ENCODE measurements around the gene SYCE1. TPM values are rescaled to one million over a fixed set of nuclear protein-coding genes. Genes with fewer than 3 reads are reported as not detected.
"Not testable (repeated sequence)": the region's sequence is repeated elsewhere in the genome, so short reads cannot be mapped to it uniquely, and the experiment has no call there.

The SYCE1 gene
- total RNA-seq, 8 experiments from 2014 or later: 0.14 to 1.4 (median 0.45) TPM; not detected in 1

GRCh38 chr10:133573460-133573859, 8.1 kb upstream of the SYCE1 start:
- in situ Hi-C loops (cut with MboI; ENCODE audit: low pct_unique_long_range_greater_than_20kb in 2 of 9, low sequenced_read_pairs in 9 of 9, unreplicated experiment in 9 of 9); ATAC-seq (replicated peaks in 6 of 8): not testable (repeated sequence)
- WGBS, 10 experiments: 13 to 58% (median 46%) methylated on average over 1 of the region's 1 CpG; no CpG with 5 or more reads in 1 of the 10 experiments

GRCh38 chr10:133572055-133572454, 6.7 kb upstream of the SYCE1 start:
- no CpG with 5 or more reads among the region's 11 CpGs for WGBS, 10 experiments
- ATAC-seq (replicated peaks in 6 of 8); in situ Hi-C loops (cut with MboI; ENCODE audit: low pct_unique_long_range_greater_than_20kb in 2 of 9, low sequenced_read_pairs in 9 of 9, unreplicated experiment in 9 of 9); H3K4me1 ChIP-seq (replicated peaks in 1 of 2); H3K27ac ChIP-seq; H3K4me3 ChIP-seq: not testable (repeated sequence)

More at GRCh38 chr10:133573460-133573859, 8.1 kb upstream of the SYCE1 start:
- H3K4me1 ChIP-seq (replicated peaks in 1 of 2); H3K4me3 ChIP-seq; H3K27ac ChIP-seq: not testable (repeated sequence)

GRCh38 chr10:133569801-133570200, 4.4 kb upstream of the SYCE1 start:
- in situ Hi-C loops (cut with MboI; ENCODE audit: low pct_unique_long_range_greater_than_20kb in 2 of 9, low sequenced_read_pairs in 9 of 9, unreplicated experiment in 9 of 9); H3K4me3 ChIP-seq; H3K4me1 ChIP-seq (replicated peaks in 1 of 2); H3K27ac ChIP-seq: not testable (repeated sequence)
- peak in 2 of 8 experiments; percentile 29 to 32 for ATAC-seq (replicated peaks in 6 of 8)
- WGBS, 10 experiments: no CpG with 5 or more reads among the region's 21 CpGs

- in situ Hi-C loops (cut with MboI; ENCODE audit: low pct_unique_long_range_greater_than_20kb in 2 of 9, low sequenced_read_pairs in 9 of 9, unreplicated experiment in 9 of 9); H3K4me3 ChIP-seq; H3K27ac ChIP-seq; H3K4me1 ChIP-seq (replicated peaks in 1 of 2): not testable (repeated sequence)
- no CpG with 5 or more reads among the region's 80 CpGs for WGBS, 10 experiments
- ATAC-seq (replicated peaks in 6 of 8): peak; percentile 61 to 91 (median 77)
These were observed 3.6 kb upstream of the SYCE1 start for GRCh38 chr10:133568831-133569527.

- no peak overlapping the region for H3K27ac ChIP-seq
- no peak for ATAC-seq (replicated peaks in 6 of 8)
- in situ Hi-C loops (cut with MboI; ENCODE audit: low pct_unique_long_range_greater_than_20kb in 2 of 9, low sequenced_read_pairs in 9 of 9, unreplicated experiment in 9 of 9): no loop called here
- WGBS, 10 experiments: no CpG with 5 or more reads among the region's 22 CpGs
- H3K4me1 ChIP-seq (replicated peaks in 1 of 2): no peaks in the 10 kb centered on the region
- H3K4me3 ChIP-seq: no peak overlapping the region
These were observed 2.9 kb upstream of the SYCE1 start for GRCh38 chr10:133568287-133568614.

GRCh38 chr10:133567609-133568286, 2.4 kb upstream of the SYCE1 start:
- Histone ChIP-seq H3K4me1 (replicated peaks in 1 of 2) (no peaks in the 10 kb centered on the region), H3K27ac (no peak overlapping the region), H3K4me3 (no peak overlapping the region)
- 20 to 80% (median 47%) methylated on average over 1 to 5 of the region's 29 CpGs; no CpG with 5 or more reads in 5 of the 10 experiments for WGBS, 10 experiments
- no peak for ATAC-seq (replicated peaks in 6 of 8)
- in situ Hi-C loops (cut with MboI; ENCODE audit: low pct_unique_long_range_greater_than_20kb in 2 of 9, low sequenced_read_pairs in 9 of 9, unreplicated experiment in 9 of 9): no loop called here

GRCh38 chr10:133567119-133567518, 1.7 kb upstream of the SYCE1 start:
- Histone ChIP-seq H3K4me3 (no peak overlapping the region), H3K4me1 (replicated peaks in 1 of 2) (no peaks in the 10 kb centered on the region), H3K27ac (no peak overlapping the region)
- in situ Hi-C loops (cut with MboI; ENCODE audit: low pct_unique_long_range_greater_than_20kb in 2 of 9, low sequenced_read_pairs in 9 of 9, unreplicated experiment in 9 of 9): no loop called here
- 20 to 80% (median 65%) methylated on average over 1 to 4 of the region's 5 CpGs; no CpG with 5 or more reads in 4 of the 10 experiments for WGBS, 10 experiments
- no peak for ATAC-seq (replicated peaks in 6 of 8)

- Histone ChIP-seq H3K27ac (no peak overlapping the region), H3K4me3 (no peak overlapping the region), H3K4me1 (replicated peaks in 1 of 2) (no peaks in the 10 kb centered on the region)
- no peak for ATAC-seq (replicated peaks in 6 of 8)
- in situ Hi-C loops (cut with MboI; ENCODE audit: low pct_unique_long_range_greater_than_20kb in 2 of 9, low sequenced_read_pairs in 9 of 9, unreplicated experiment in 9 of 9): no loop called here
- WGBS, 10 experiments: 41 to 100% (median 60%) methylated on average over 1 to 6 of the region's 12 CpGs; no CpG with 5 or more reads in 5 of the 10 experiments
These were observed 567 bp downstream of the SYCE1 start for GRCh38 chr10:133564816-133565215.

GRCh38 chr10:133559216-133559615, 6.2 kb downstream of the SYCE1 start:
- 20 to 80% (median 35%) methylated on average over 2 to 8 of the region's 11 CpGs; no CpG with 5 or more reads in 3 of the 10 experiments for WGBS, 10 experiments
- ATAC-seq (replicated peaks in 6 of 8): no peak
- in situ Hi-C loops (cut with MboI; ENCODE audit: low pct_unique_long_range_greater_than_20kb in 2 of 9, low sequenced_read_pairs in 9 of 9, unreplicated experiment in 9 of 9): no loop called here
- Histone ChIP-seq H3K4me1 (replicated peaks in 1 of 2) (no peaks in the 10 kb centered on the region), H3K27ac (no peak overlapping the region), H3K4me3 (no peak overlapping the region)

DNA sequence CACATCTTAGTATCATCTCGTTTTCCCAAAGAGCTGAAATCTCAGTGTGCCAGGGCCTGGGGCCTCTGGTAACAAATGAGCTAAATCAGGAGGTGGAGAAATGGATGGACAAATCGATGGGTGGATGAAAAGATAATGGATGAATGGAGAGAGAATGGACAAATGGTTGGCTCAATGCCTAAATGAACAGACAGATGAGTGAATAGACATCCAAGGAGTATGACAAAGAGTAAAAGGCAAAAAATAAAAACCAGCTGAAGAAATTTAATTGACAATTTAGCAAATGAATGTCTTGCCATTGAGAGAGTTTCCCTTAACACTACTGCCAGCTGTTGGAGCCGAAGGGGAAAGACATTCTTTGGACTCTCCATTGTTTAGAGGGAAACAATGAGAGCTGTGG, 8.0 kb downstream of the SYCE1 start:
- in situ Hi-C loops (cut with MboI; ENCODE audit: low pct_unique_long_range_greater_than_20kb in 2 of 9, low sequenced_read_pairs in 9 of 9, unreplicated experiment in 9 of 9): no loop called here
- Histone ChIP-seq H3K27ac (no peak overlapping the region), H3K4me1 (replicated peaks in 1 of 2) (no peaks in the 10 kb centered on the region), H3K4me3 (no peak overlapping the region)
- no peak for ATAC-seq (replicated peaks in 6 of 8)
- WGBS, 10 experiments: 0 to 20% (median 4%) methylated on average over 1 to 3 of the region's 3 CpGs; no CpG with 5 or more reads in 3 of the 10 experiments

DNA sequence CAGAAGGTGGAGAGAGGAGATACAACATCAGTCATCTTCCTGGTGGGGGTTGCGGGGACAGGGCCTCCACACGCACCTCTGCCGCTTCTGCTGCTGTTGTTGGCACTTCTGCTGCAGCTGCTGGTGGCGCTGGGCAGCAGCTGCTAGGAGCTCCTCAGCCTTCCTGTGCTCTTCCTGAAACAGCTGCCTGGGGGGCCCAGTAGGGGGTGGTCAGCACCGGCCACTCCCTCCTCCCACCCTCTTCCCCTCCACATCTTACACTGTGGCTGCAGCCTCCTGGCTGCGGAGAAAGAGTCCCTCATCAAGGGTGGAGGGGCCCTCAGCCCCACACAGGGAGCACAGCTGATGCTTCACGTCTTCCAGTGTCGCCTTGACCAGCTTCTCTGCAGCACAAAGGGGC, 9.9 kb downstream of the SYCE1 start:
- no peak overlapping the region for H3K4me3 ChIP-seq
- WGBS, 10 experiments: 10 to 74% (median 39%) methylated on average over 2 to 4 of the region's 8 CpGs; no CpG with 5 or more reads in 7 of the 10 experiments

GRCh38 chr10:133554600-133554999, 10.8 kb downstream of the SYCE1 start:
- in situ Hi-C loops (cut with MboI; ENCODE audit: low pct_unique_long_range_greater_than_20kb in 2 of 9, low sequenced_read_pairs in 9 of 9, unreplicated experiment in 9 of 9): no loop called here
- WGBS, 10 experiments: 12 to 63% (median 28%) methylated on average over 1 to 4 of the region's 4 CpGs; no CpG with 5 or more reads in 3 of the 10 experiments

More for the DNA sequence above, 9.9 kb downstream of the SYCE1 start:
- no peak for ATAC-seq (replicated peaks in 6 of 8)
- in situ Hi-C loops (cut with MboI; ENCODE audit: low pct_unique_long_range_greater_than_20kb in 2 of 9, low sequenced_read_pairs in 9 of 9, unreplicated experiment in 9 of 9): no loop called here
- H3K4me1 ChIP-seq (replicated peaks in 1 of 2): no peaks in the 10 kb centered on the region
- no peak overlapping the region for H3K27ac ChIP-seq

DNA sequence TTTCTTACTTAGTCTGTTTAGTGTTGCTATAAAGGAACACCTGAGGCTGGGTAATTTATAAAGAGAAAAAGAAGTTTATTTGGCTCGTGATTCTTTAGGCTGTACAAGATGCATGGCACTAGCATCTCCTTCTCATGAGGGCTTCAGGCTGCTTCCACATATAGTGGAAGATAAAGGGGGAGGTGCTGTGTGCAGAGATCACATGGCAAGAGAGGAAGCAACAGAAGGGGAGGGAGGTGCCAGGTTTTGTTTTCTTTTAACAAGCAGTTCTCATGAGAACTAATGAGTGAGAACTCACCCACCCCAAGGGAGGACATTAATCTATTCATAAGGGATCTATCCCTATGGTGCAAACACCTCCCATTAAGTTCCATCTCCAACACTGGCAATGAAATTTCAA, 20.9 kb downstream of the SYCE1 start:
- in situ Hi-C loops (cut with MboI; ENCODE audit: low pct_unique_long_range_greater_than_20kb in 2 of 9, low sequenced_read_pairs in 9 of 9, unreplicated experiment in 9 of 9): no loop called here
- ATAC-seq (replicated peaks in 6 of 8): no peak
- no peaks in the 10 kb centered on the region for H3K4me1 ChIP-seq (replicated peaks in 1 of 2)
- no peak overlapping the region for H3K4me3 ChIP-seq
- H3K27ac ChIP-seq: no peak overlapping the region
- 0 to 20% (median 9%) methylated on average over 1 of the region's 1 CpG; no CpG with 5 or more reads in 3 of the 10 experiments for WGBS, 10 experiments

More at GRCh38 chr10:133554600-133554999, 10.8 kb downstream of the SYCE1 start:
- ATAC-seq (replicated peaks in 6 of 8): no peak
- no peaks in the 10 kb centered on the region for H3K4me1 ChIP-seq (replicated peaks in 1 of 2)
- no peak overlapping the region for H3K4me3 ChIP-seq
- no peak overlapping the region for H3K27ac ChIP-seq
